ENCODE results near the gene RBM17.

The RBM17 gene

DNA sequence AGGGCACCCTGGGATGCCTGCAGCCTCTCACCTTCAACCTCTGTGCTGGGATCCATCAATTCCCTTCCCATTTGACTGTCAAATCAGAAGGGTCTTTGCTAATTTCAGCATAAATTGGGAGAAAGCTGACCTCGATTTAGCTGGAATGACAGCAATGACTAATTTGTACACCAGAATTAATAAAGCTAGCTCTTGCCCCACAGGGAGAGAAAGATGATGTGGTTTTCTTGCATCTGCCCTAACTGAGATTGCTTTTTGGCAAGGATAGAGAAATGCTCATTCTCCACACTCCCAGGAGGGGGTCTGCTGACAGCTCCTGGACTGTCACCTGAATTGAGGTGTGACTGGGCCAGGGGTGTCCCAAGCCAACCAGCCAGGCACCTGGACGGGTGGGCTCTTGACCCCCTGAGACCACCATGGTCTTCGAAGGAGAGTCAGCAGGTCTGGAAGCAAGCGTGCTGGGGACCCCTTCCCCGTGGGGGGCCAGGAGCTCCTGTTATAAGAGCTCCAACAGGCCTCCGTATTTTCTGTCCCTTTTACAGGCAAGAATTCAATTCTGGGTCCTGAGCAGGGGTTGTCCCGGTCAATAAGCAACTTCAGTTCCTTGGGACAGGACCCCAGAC is 42.1 kb downstream of the RBM17 start:
- Histone ChIP-seq H3K27ac (no peak overlapping the region), H3K9ac (no peak overlapping the region), H3K4me2 (ENCODE audit: low read length) (no peak overlapping the region), H3K4me1 (no peaks in the 10 kb centered on the region), H3K27me3 (ENCODE audit: control insufficient read depth, insufficient read depth, low read length) (no peaks in the 10 kb centered on the region), H3K36me3 (ENCODE audit: control insufficient read depth, insufficient read depth, low read length) (no peaks in the 10 kb centered on the region), H3K4me3 (ENCODE audit: low read depth, low read length) (no peak overlapping the region), H3K79me2 (no peaks in the 10 kb centered on the region), H3K9me3 (ENCODE audit: control insufficient read depth, low read length) (no peaks in the 10 kb centered on the region), H2AFZ (no peak overlapping the region)
- TF ChIP-seq, protein P1, sequence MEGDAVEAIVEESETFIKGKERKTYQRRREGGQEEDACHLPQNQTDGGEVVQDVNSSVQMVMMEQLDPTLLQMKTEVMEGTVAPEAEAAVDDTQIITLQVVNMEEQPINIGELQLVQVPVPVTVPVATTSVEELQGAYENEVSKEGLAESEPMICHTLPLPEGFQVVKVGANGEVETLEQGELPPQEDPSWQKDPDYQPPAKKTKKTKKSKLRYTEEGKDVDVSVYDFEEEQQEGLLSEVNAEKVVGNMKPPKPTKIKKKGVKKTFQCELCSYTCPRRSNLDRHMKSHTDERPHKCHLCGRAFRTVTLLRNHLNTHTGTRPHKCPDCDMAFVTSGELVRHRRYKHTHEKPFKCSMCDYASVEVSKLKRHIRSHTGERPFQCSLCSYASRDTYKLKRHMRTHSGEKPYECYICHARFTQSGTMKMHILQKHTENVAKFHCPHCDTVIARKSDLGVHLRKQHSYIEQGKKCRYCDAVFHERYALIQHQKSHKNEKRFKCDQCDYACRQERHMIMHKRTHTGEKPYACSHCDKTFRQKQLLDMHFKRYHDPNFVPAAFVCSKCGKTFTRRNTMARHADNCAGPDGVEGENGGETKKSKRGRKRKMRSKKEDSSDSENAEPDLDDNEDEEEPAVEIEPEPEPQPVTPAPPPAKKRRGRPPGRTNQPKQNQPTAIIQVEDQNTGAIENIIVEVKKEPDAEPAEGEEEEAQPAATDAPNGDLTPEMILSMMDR (IDR thresholded peaks at IDR 0.05): no peak

DNA sequence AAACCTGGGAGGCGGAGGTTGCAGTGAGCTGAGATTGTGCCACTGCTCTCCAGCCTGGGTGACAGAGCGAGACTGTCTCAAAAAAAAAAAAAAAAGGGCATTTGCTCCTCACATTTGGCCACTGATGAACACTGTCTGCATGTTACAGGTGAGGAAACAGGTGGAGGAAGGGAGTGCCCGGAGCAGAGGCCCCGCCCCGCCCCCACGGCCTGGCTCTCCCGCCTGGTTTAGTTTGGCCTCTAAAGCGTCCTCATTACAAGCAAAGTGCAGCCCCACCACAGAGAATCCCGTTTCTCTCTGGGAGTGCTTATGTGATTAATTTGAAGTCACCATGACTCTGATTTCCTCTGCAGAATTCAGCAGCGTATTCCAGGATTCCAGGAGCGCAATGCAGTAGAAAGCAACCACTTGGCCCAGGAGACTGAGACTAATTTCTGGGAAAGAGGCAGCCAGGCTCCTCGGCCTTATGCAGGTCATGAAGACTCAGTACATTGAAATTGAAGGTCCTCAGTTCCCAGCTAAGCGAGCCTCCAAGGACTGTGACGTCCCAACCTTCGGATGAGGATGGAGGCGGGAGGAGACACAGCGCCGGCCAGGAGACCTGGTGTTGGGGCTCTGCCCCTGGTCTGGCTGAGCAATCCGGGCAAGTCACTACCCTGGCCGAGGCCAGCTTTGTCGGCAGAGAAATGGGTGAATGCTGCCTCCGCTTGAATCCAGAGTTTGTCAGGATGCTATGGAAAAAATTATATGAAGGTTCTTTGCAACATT is 44.7 kb downstream of the RBM17 start:
- Histone ChIP-seq H3K9me3 (ENCODE audit: control insufficient read depth, low read length) (no peaks in the 10 kb centered on the region), H3K4me1 (no peaks in the 10 kb centered on the region), H3K4me2 (ENCODE audit: low read length) (no peak overlapping the region), H3K9ac (no peak overlapping the region), H3K79me2 (no peaks in the 10 kb centered on the region), H3K36me3 (ENCODE audit: control insufficient read depth, insufficient read depth, low read length) (no peaks in the 10 kb centered on the region), H3K27me3 (ENCODE audit: control insufficient read depth, insufficient read depth, low read length) (no peaks in the 10 kb centered on the region), H2AFZ (no peak overlapping the region), H3K27ac (no peak overlapping the region), H3K4me3 (ENCODE audit: low read depth, low read length) (no peak overlapping the region)
- TF ChIP-seq, protein P1 (IDR thresholded peaks at IDR 0.05): no peak

DNA sequence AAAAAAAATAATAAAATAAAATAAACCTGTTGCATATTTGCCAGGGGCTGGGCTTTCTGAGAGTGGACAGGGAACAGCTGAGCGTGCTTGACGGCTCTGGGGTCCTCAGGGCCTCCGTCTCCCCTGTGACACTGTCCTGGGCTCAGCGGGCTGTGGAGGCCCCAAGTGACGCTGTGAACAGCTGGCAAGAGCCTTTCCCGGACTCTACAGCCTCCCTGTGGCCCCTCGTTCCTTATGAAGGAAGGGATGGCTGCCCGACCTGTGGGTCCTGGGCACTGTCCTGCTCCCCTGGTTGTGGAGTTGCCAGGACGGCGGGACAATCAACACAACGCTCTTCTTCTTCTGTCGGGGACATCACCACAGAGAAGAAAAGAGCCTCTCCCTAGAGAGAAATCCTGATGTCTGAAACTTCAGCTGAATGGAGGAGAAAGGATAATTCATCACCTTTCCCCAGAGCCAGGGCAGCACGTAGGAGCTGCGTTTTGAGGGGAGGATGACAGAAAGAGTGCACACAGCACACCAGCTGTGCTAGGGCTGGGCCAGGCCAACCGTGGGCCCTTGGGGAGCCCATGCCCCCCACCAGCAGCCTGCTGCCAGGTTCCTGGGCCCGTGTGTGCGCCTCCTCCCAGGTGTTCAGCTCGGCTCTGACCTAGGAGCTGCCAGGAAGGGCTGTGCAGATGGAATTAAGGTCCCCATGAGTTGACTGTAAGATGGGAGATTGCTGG is 45.4 kb downstream of the RBM17 start:
- no peaks in the 10 kb centered on the region for H3K27me3 ChIP-seq (ENCODE audit: control insufficient read depth, insufficient read depth, low read length)
- H3K4me3 ChIP-seq (ENCODE audit: low read depth, low read length): no peak overlapping the region
- H2AFZ ChIP-seq: no peak overlapping the region
- no peaks in the 10 kb centered on the region for H3K9me3 ChIP-seq (ENCODE audit: control insufficient read depth, low read length)
- no peak overlapping the region for H3K4me2 ChIP-seq (ENCODE audit: low read length)
- H3K36me3 ChIP-seq (ENCODE audit: control insufficient read depth, insufficient read depth, low read length): no peaks in the 10 kb centered on the region
- TF ChIP-seq, protein P1 (IDR thresholded peaks at IDR 0.05): no peak
- H3K27ac ChIP-seq: no peak overlapping the region
- H3K4me1 ChIP-seq: no peaks in the 10 kb centered on the region
- H3K9ac ChIP-seq: no peak overlapping the region
- H3K79me2 ChIP-seq: no peaks in the 10 kb centered on the region

DNA sequence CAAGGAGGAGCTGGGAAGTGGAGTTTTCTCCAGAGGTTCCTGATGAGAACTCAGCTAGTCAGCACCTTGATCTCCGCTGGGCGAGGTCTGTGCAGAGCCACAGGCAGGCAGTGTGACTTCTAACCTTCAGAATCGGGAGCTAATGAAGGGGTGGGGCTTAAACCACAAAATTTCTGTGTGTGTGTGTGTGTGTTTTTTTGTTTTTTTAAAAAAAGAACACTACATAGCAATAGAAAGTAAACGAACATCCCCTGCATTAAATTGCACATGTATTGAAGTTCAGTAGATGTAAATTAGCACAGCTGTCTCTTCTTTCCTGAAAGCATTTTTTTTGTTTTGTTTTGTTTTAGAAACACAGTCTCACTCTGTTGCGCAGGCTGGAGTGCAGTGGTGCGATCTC is 46.2 kb downstream of the RBM17 start:
- TF ChIP-seq, protein P1 (IDR thresholded peaks at IDR 0.05): no peak
- no peak overlapping the region for H3K27ac ChIP-seq
- H3K9ac ChIP-seq: no peak overlapping the region

More for the DNA sequence above, 46.2 kb downstream of the RBM17 start:
- Histone ChIP-seq H3K4me3 (ENCODE audit: low read depth, low read length) (no peak overlapping the region), H2AFZ (no peak overlapping the region), H3K4me2 (ENCODE audit: low read length) (no peak overlapping the region), H3K36me3 (ENCODE audit: control insufficient read depth, insufficient read depth, low read length) (no peaks in the 10 kb centered on the region), H3K9me3 (ENCODE audit: control insufficient read depth, low read length) (no peaks in the 10 kb centered on the region), H3K4me1 (no peaks in the 10 kb centered on the region), H3K27me3 (ENCODE audit: control insufficient read depth, insufficient read depth, low read length) (no peaks in the 10 kb centered on the region), H3K79me2 (no peaks in the 10 kb centered on the region)

Data from parathyroid adenoma (tissue), 2 donors.